A673 (cell line): ENCODE results near the gene FASTKD1.
"Not testable (repeated sequence)": the region's sequence is repeated elsewhere in the genome, so short reads cannot be mapped to it uniquely, and the experiment has no call there.

Experiments
- CTCF ChIP-seq: fragments of 300-800, 200-600 bp; sonication (generic); conservative IDR thresholded peaks from 2 replicates; pipeline ENCODE4 v1.5.1; 2017; ENCODE audit warnings: low read depth, mild to moderate bottlenecking, antibody characterized with exemption, low read length, moderate library complexity, mixed read lengths
- EZH2 ChIP-seq: fragments of 200-600 bp; sonication (generic); IDR thresholded peaks from 2 replicates; pipeline ENCODE4 v1.6.1; 2017; ENCODE audit warnings: borderline replicate concordance, low read depth, mild to moderate bottlenecking, mixed read lengths, antibody characterized with exemption, low read length; ENCODE audit not compliant: poor library complexity, severe bottlenecking

DNA sequence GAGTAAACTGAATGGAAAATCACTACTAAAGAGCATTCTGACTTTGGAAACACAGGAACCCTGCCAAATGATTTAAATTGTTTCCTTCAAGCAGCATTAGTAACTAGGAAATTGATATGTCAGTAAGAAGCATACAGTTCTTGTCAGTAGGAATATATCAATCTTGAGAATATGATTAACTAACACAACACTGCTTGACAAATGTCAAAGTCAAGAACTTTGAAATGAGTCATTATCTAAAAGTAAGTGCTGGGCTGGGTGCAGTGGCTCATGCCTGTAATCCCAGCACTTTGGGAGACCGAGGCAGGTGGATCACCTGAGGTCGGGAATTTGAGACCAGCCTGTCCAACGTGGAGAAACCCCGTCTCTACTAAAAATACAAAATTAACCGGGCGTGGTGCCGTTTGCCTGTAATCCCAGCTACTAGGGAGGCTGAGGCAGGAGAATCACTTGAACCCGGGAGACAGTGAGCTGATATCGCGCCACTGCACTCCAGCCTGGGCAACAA, 57.1 kb downstream of the FASTKD1 start:
- TF ChIP-seq CTCF, EZH2: not testable (repeated sequence)
